ENCODE data around the gene CCDC148.

Gene CCDC148

GRCh38 chr2:158297120-158297519 is 159.4 kb downstream of the CCDC148 start:
- Histone ChIP-seq H3K9ac (ENCODE audit: insufficient read length) (no peak overlapping the region), H3K9me3 (ENCODE audit: low read depth, low read length) (0 out of 2 replicates have a peak, but pooled peaks cover 3% of the 10 kb centered on the region), H3K27ac (no peak overlapping the region), H3K4me3 (no peak overlapping the region), H3K36me3 (ENCODE audit: insufficient read depth, low read length) (no peaks in the 10 kb centered on the region)
- DNase-seq (ENCODE audit: low read depth, low spot score): no peak
- TF ChIP-seq EZH2 (IDR thresholded peaks at IDR 0.05) (no peak), FOXP2 (optimal IDR thresholded peaks at IDR 0.05; ENCODE audit: control extremely low read depth, extremely low read length, insufficient read depth) (no peak)

- TF ChIP-seq EZH2 (IDR thresholded peaks at IDR 0.05) (no peak), POLR2AphosphoS5 (IDR thresholded peaks at IDR 0.05; ENCODE audit: borderline replicate concordance, low read depth, low read length) (no peak), FOXP2 (optimal IDR thresholded peaks at IDR 0.05; ENCODE audit: control extremely low read depth, extremely low read length, insufficient read depth) (no peak)
- Histone ChIP-seq H3K9ac (ENCODE audit: insufficient read length) (no peak overlapping the region), H3K36me3 (ENCODE audit: insufficient read depth, low read length) (no peaks in the 10 kb centered on the region), H3K27ac (peak overlapping the region; percentile 98), H3K9me3 (ENCODE audit: low read depth, low read length) (0 out of 2 replicates have a peak, but pooled peaks cover 1% of the 10 kb centered on the region), H3K4me3 (peak overlapping the region; percentile 76)
- no peak for DNase-seq (ENCODE audit: low read depth, low spot score)
These were observed 162.8 kb downstream of the CCDC148 start for GRCh38 chr2:158293722-158294121.

- Histone ChIP-seq H3K9me3 (ENCODE audit: low read depth, low read length) (no peaks in the 10 kb centered on the region), H3K27ac (peak overlapping the region; percentile 98), H3K4me3 (peak overlapping the region; percentile 76), H3K36me3 (ENCODE audit: insufficient read depth, low read length) (no peaks in the 10 kb centered on the region), H3K9ac (ENCODE audit: insufficient read length) (no peak overlapping the region)
- TF ChIP-seq EZH2 (IDR thresholded peaks at IDR 0.05) (no peak), FOXP2 (optimal IDR thresholded peaks at IDR 0.05; ENCODE audit: control extremely low read depth, extremely low read length, insufficient read depth) (no peak), POLR2AphosphoS5 (IDR thresholded peaks at IDR 0.05; ENCODE audit: borderline replicate concordance, low read depth, low read length) (peak; percentile 39; the same call in 1 of the 2 replicates)
- DNase-seq (ENCODE audit: low read depth, low spot score): peak; percentile 83
These were observed 164.9 kb downstream of the CCDC148 start for GRCh38 chr2:158291544-158292180.

- Histone ChIP-seq H3K36me3 (ENCODE audit: insufficient read depth, low read length) (no peaks in the 10 kb centered on the region), H3K4me3 (no peak overlapping the region), H3K27ac (no peak overlapping the region), H3K9ac (ENCODE audit: insufficient read length) (no peak overlapping the region), H3K9me3 (ENCODE audit: low read depth, low read length) (no peaks in the 10 kb centered on the region)
- TF ChIP-seq FOXP2 (optimal IDR thresholded peaks at IDR 0.05; ENCODE audit: control extremely low read depth, extremely low read length, insufficient read depth) (no peak), POLR2AphosphoS5 (IDR thresholded peaks at IDR 0.05; ENCODE audit: borderline replicate concordance, low read depth, low read length) (no peak)
- no peak for DNase-seq (ENCODE audit: low read depth, low spot score)
These were observed 166.3 kb downstream of the CCDC148 start for GRCh38 chr2:158290225-158290624.

GRCh38 chr2:158276619-158277471 is 179.7 kb downstream of the CCDC148 start:
- H3K9ac ChIP-seq (ENCODE audit: insufficient read length): no peak overlapping the region
- no peak for TF ChIP-seq FOXP2 (optimal IDR thresholded peaks at IDR 0.05; ENCODE audit: control extremely low read depth, extremely low read length, insufficient read depth)
- no peak for TF ChIP-seq POLR2AphosphoS5 (IDR thresholded peaks at IDR 0.05; ENCODE audit: borderline replicate concordance, low read depth, low read length)
- TF ChIP-seq EZH2 (IDR thresholded peaks at IDR 0.05): no peak

GRCh38 chr2:158273791-158274190 is 182.8 kb downstream of the CCDC148 start:
- TF ChIP-seq POLR2AphosphoS5 (IDR thresholded peaks at IDR 0.05; ENCODE audit: borderline replicate concordance, low read depth, low read length) (no peak), EZH2 (IDR thresholded peaks at IDR 0.05) (no peak), FOXP2 (optimal IDR thresholded peaks at IDR 0.05; ENCODE audit: control extremely low read depth, extremely low read length, insufficient read depth) (no peak)
- no peak overlapping the region for H3K4me3 ChIP-seq
- H3K9me3 ChIP-seq (ENCODE audit: low read depth, low read length): no peaks in the 10 kb centered on the region
- no peak overlapping the region for H3K9ac ChIP-seq (ENCODE audit: insufficient read length)
- no peak for DNase-seq (ENCODE audit: low read depth, low spot score)
- H3K27ac ChIP-seq: no peak overlapping the region
- no peaks in the 10 kb centered on the region for H3K36me3 ChIP-seq (ENCODE audit: insufficient read depth, low read length)

More at GRCh38 chr2:158276619-158277471, 179.7 kb downstream of the CCDC148 start:
- Histone ChIP-seq H3K36me3 (ENCODE audit: insufficient read depth, low read length) (no peaks in the 10 kb centered on the region), H3K9me3 (ENCODE audit: low read depth, low read length) (no peaks in the 10 kb centered on the region), H3K4me3 (no peak overlapping the region), H3K27ac (no peak overlapping the region)
- DNase-seq (ENCODE audit: low read depth, low spot score): no peak

GRCh38 chr2:158270536-158270935 is 186.0 kb downstream of the CCDC148 start:
- TF ChIP-seq FOXP2 (optimal IDR thresholded peaks at IDR 0.05; ENCODE audit: control extremely low read depth, extremely low read length, insufficient read depth): no peak
- no peak for TF ChIP-seq POLR2AphosphoS5 (IDR thresholded peaks at IDR 0.05; ENCODE audit: borderline replicate concordance, low read depth, low read length)
- H3K27ac ChIP-seq: no peak overlapping the region

GRCh38 chr2:158269143-158269542 is 187.4 kb downstream of the CCDC148 start:
- no peaks in the 10 kb centered on the region for H3K9me3 ChIP-seq (ENCODE audit: low read depth, low read length)
- no peaks in the 10 kb centered on the region for H3K36me3 ChIP-seq (ENCODE audit: insufficient read depth, low read length)
- no peak overlapping the region for H3K4me3 ChIP-seq
- H3K27ac ChIP-seq: no peak overlapping the region
- no peak for DNase-seq (ENCODE audit: low read depth, low spot score)
- TF ChIP-seq POLR2AphosphoS5 (IDR thresholded peaks at IDR 0.05; ENCODE audit: borderline replicate concordance, low read depth, low read length): no peak
- TF ChIP-seq FOXP2 (optimal IDR thresholded peaks at IDR 0.05; ENCODE audit: control extremely low read depth, extremely low read length, insufficient read depth): no peak
- TF ChIP-seq EZH2 (IDR thresholded peaks at IDR 0.05): no peak
- no peak overlapping the region for H3K9ac ChIP-seq (ENCODE audit: insufficient read length)

More at GRCh38 chr2:158270536-158270935, 186.0 kb downstream of the CCDC148 start:
- DNase-seq (ENCODE audit: low read depth, low spot score): no peak
- Histone ChIP-seq H3K36me3 (ENCODE audit: insufficient read depth, low read length) (no peaks in the 10 kb centered on the region), H3K9ac (ENCODE audit: insufficient read length) (no peak overlapping the region), H3K9me3 (ENCODE audit: low read depth, low read length) (no peaks in the 10 kb centered on the region), H3K4me3 (no peak overlapping the region)
